Measurements from ENCODE around the gene HERPUD1.

Gene HERPUD1

GRCh38 chr16:56936491-56936890 lies 4.5 kb downstream of the HERPUD1 start:
- no peak for DNase-seq

- DNase-seq, result no peak
Observed at GRCh38 chr16:56936950-56937349, 5.0 kb downstream of the HERPUD1 start.

GRCh38 chr16:56938664-56939513 lies 6.9 kb downstream of the HERPUD1 start:
- DNase-seq, result no peak

- peak; percentile 73 for DNase-seq
Observed at GRCh38 chr16:56939801-56940200, 7.9 kb downstream of the HERPUD1 start.

GRCh38 chr16:56941092-56941491 lies 9.2 kb downstream of the HERPUD1 start:
- DNase-seq, result no peak

GRCh38 chr16:56941856-56942331 lies 10.0 kb downstream of the HERPUD1 start:
- no peak for DNase-seq

- no peak for DNase-seq
Observed at GRCh38 chr16:56943761-56944375, 11.9 kb downstream of the HERPUD1 start.

GRCh38 chr16:56944954-56945839 lies 13.3 kb downstream of the HERPUD1 start:
- DNase-seq, result no peak

- DNase-seq, result no peak
Observed at GRCh38 chr16:56945847-56946527, 14.0 kb downstream of the HERPUD1 start.

GRCh38 chr16:56946767-56947603 lies 15.0 kb downstream of the HERPUD1 start:
- no peak for DNase-seq

GRCh38 chr16:56947604-56947995 lies 15.7 kb downstream of the HERPUD1 start:
- no peak for DNase-seq

GRCh38 chr16:56948234-56948633 lies 16.3 kb downstream of the HERPUD1 start:
- DNase-seq, result no peak

GRCh38 chr16:56950051-56950450 lies 18.1 kb downstream of the HERPUD1 start:
- no peak for DNase-seq

GRCh38 chr16:56950455-56950854 lies 18.5 kb downstream of the HERPUD1 start:
- DNase-seq, result no peak

- peak; percentile 39 for DNase-seq
Observed at GRCh38 chr16:56950881-56951771, 19.2 kb downstream of the HERPUD1 start.

GRCh38 chr16:56953006-56953405 lies 21.1 kb downstream of the HERPUD1 start:
- no peak for DNase-seq

- no peak for DNase-seq
Observed at GRCh38 chr16:56956076-56956475, 24.1 kb downstream of the HERPUD1 start.

- DNase-seq, result no peak
Observed at GRCh38 chr16:56956756-56957155, 24.8 kb downstream of the HERPUD1 start.

GRCh38 chr16:56960681-56961281 lies 28.8 kb downstream of the HERPUD1 start:
- no peak for DNase-seq

- no peak for DNase-seq
Observed at GRCh38 chr16:56961386-56961785, 29.4 kb downstream of the HERPUD1 start.
